GM21528 (cell line): ENCODE measurements around the gene CCL4.
"Not testable (repeated sequence)": the region's sequence is repeated elsewhere in the genome, so short reads cannot be mapped to it uniquely, and the experiment has no call there.

Source experiments
- ATAC-seq: cut with Tn5 transposase; IDR thresholded peaks from one replicate; pipeline ENCODE4 v1.9.1; 2021; ENCODE audit warnings: mild to moderate bottlenecking, moderate library complexity; ENCODE audit not compliant: unreplicated experiment, low FRiP score

The CCL4 gene

GRCh38 chr17:36087471-36087870, 16.2 kb upstream of the CCL4 start:
- not testable (repeated sequence) for ATAC-seq

- ATAC-seq, result not testable (repeated sequence)
Measured at GRCh38 chr17:36087897-36088572, 15.6 kb upstream of the CCL4 start.

GRCh38 chr17:36088670-36089338, 14.8 kb upstream of the CCL4 start:
- no peak for ATAC-seq

GRCh38 chr17:36089339-36089865, 14.2 kb upstream of the CCL4 start:
- no peak for ATAC-seq

GRCh38 chr17:36089888-36090836, 13.5 kb upstream of the CCL4 start, which contains the start of gene CCL3:
Gene CCL3 (minus strand): TSS chr17:36090143. CDS start chr17:36090058, 85 bp downstream.
- peak; percentile 79 for ATAC-seq

- ATAC-seq, result no peak
Measured at GRCh38 chr17:36092230-36092629, 11.4 kb upstream of the CCL4 start.

- ATAC-seq, result not testable (repeated sequence)
Measured at GRCh38 chr17:36092715-36093114, 10.9 kb upstream of the CCL4 start.

- ATAC-seq, result no peak
Measured at GRCh38 chr17:36094232-36094631, 9.4 kb upstream of the CCL4 start.

- no peak for ATAC-seq
Measured at GRCh38 chr17:36094746-36095145, 8.9 kb upstream of the CCL4 start.

GRCh38 chr17:36095992-36096391, 7.6 kb upstream of the CCL4 start:
- no peak for ATAC-seq

GRCh38 chr17:36099004-36099403, 4.6 kb upstream of the CCL4 start:
- ATAC-seq, result not testable (repeated sequence)

- not testable (repeated sequence) for ATAC-seq
Measured at GRCh38 chr17:36104246-36104645, 619 bp downstream of the CCL4 start.

GRCh38 chr17:36104701-36105181, 1.1 kb downstream of the CCL4 start:
- ATAC-seq, result no peak

- no peak for ATAC-seq
Measured at GRCh38 chr17:36105781-36106492, 2.3 kb downstream of the CCL4 start.

GRCh38 chr17:36106493-36106835, 2.8 kb downstream of the CCL4 start:
- no peak for ATAC-seq

GRCh38 chr17:36107660-36108059, 4.0 kb downstream of the CCL4 start:
- ATAC-seq, result no peak

GRCh38 chr17:36108265-36108664, 4.6 kb downstream of the CCL4 start:
- ATAC-seq, result not testable (repeated sequence)

GRCh38 chr17:36111068-36111490, 7.5 kb downstream of the CCL4 start:
- no peak for ATAC-seq

GRCh38 chr17:36112572-36112971, 8.9 kb downstream of the CCL4 start:
- no peak for ATAC-seq

GRCh38 chr17:36113131-36113530, 9.5 kb downstream of the CCL4 start:
- not testable (repeated sequence) for ATAC-seq
